Measurements from ENCODE around the gene AS3MT.

DNA sequence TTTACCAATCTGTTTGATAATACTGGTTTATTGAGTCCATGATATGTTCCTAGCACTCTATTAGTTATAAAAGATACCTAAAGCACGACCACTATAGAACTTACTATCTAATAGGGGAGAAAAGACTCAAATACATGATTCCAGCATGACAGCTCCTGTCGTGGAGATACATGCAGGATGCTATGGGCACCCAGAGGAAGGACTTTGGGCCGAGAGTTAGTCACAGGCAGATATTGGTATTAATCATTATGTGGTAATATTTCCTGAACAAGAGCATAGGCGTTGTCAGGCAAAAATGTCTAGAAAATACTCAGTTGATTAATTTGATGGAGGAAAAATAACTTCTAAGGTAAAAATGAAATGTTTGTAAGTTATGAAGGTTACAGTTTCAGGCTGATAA, 80.6 kb downstream of the AS3MT start:
- TF ChIP-seq POLR2A (IDR thresholded peaks at IDR 0.05): no peak
- TF ChIP-seq, protein P1, sequence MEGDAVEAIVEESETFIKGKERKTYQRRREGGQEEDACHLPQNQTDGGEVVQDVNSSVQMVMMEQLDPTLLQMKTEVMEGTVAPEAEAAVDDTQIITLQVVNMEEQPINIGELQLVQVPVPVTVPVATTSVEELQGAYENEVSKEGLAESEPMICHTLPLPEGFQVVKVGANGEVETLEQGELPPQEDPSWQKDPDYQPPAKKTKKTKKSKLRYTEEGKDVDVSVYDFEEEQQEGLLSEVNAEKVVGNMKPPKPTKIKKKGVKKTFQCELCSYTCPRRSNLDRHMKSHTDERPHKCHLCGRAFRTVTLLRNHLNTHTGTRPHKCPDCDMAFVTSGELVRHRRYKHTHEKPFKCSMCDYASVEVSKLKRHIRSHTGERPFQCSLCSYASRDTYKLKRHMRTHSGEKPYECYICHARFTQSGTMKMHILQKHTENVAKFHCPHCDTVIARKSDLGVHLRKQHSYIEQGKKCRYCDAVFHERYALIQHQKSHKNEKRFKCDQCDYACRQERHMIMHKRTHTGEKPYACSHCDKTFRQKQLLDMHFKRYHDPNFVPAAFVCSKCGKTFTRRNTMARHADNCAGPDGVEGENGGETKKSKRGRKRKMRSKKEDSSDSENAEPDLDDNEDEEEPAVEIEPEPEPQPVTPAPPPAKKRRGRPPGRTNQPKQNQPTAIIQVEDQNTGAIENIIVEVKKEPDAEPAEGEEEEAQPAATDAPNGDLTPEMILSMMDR (IDR thresholded peaks at IDR 0.05): no peak
- no peak for TF ChIP-seq POLR2AphosphoS5 (IDR thresholded peaks at IDR 0.05)
- no peak for TF ChIP-seq EP300 (IDR thresholded peaks at IDR 0.05)

Measured in stomach (tissue), 4 donors.